ENCODE results near the gene PSD2.

Gene PSD2

DNA sequence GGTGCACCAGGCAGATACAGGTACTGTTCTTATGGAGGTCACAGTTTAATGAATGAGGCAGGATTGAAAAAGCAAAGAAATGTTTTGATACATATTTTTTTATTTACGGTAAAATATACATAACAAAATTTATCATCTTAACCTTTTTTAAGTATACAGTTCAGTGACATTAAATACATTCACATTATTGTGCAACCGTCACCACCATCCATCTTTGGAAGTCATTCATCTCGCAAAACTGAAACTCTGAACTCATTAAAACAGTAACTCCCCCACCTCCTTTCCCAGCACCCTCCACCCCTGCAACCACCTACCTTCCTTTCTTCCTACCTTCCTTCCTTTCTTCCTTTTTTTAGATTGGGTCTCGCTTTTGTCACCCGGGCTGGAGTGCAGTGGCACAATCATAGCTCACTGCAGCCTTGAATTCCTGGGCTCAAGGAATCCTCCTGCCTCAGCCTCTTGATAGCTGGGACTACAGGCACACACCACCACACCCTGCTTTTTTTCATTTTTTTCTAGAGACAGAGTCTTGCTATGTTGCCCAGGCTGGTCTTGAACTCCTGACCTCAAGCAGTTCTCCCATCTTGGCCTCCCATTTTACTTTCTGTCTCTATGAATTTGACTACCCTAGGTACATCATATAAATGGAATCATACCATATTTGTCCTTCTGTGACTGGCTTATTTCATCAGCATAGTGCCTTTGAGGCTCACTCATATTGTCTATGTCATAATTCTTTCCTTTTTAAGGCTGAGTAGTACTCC lies 22.5 kb upstream of the PSD2 start:
- Histone ChIP-seq H3K27me3 (ENCODE audit: control insufficient read depth in 5 of 5, insufficient read depth in 4 of 5, low read length in 5 of 5) (peaks cover 0 to 2% (median 0%) of the 10 kb centered on the region in 5 donors), H3K9me3 (ENCODE audit: control insufficient read depth in 5 of 5, low read length in 5 of 5) (no peaks in the 10 kb centered on the region), H3K4me1 (ENCODE audit: control insufficient read depth in 5 of 5, insufficient read depth in 5 of 5, low read length in 5 of 5) (peaks cover 3 to 48% (median 16%) of the 10 kb centered on the region in 5 donors), H3K9ac (ENCODE audit: low read length in 5 of 5) (no peak overlapping the region), H3K27ac (ENCODE audit: low read depth, low read length) (no peak overlapping the region), H3K4me3 (ENCODE audit: low read depth in 1 of 5, low read length in 5 of 5) (no peak overlapping the region), H3K36me3 (ENCODE audit: control insufficient read depth in 5 of 5, insufficient read depth in 5 of 5, low read length in 5 of 5) (no peaks in the 10 kb centered on the region)

DNA sequence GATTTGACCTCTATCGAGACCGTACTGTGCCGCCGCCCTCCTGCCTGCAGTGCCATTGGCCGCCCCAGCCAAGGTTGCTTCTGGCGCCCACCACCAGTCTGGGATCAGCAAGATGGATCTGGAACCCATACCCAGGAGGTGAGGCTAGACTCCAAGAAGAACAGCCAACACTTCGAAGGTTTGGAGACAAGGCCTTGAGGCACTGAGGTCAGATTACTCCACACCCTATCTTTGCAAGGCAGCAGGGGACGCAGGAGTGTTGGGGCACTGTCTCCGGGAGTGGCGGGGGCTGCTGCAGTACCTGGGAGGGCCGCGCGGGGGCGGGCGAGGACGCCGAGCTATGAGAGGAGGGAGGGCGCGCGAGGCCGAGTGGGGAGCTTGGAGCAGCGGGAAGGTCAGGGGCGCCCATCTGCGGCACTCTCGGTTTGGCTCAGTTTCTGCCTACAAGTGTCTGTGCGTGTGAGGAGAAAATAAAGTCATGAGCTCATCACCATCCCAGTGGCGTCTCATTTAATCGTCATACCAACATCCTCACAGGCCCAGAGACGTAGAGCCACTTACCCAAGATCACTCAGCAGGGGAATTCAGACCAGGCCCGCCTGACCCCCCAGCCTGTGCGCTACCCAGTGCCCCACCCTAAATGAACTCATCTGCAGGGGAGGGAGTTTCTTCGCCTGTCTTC lies 20.5 kb upstream of the PSD2 start:
- Histone ChIP-seq H3K4me3 (ENCODE audit: low read depth in 1 of 5, low read length in 5 of 5) (peak overlapping the region in 1 of 5 donors; percentile 24), H3K9ac (ENCODE audit: low read length in 5 of 5) (no peak overlapping the region), H3K27me3 (ENCODE audit: control insufficient read depth in 5 of 5, insufficient read depth in 4 of 5, low read length in 5 of 5) (peaks cover 0 to 2% (median 0%) of the 10 kb centered on the region in 5 donors)

GRCh38 chr5:139775872-139776271 lies 19.7 kb upstream of the PSD2 start:
- H3K9me3 ChIP-seq (ENCODE audit: control insufficient read depth in 5 of 5, low read length in 5 of 5): no peaks in the 10 kb centered on the region
- no peak overlapping the region for H3K4me3 ChIP-seq (ENCODE audit: low read depth in 1 of 5, low read length in 5 of 5)
- no peak overlapping the region for H3K27ac ChIP-seq (ENCODE audit: low read depth, low read length)
- H3K36me3 ChIP-seq (ENCODE audit: control insufficient read depth in 5 of 5, insufficient read depth in 5 of 5, low read length in 5 of 5): no peaks in the 10 kb centered on the region
- H3K9ac ChIP-seq (ENCODE audit: low read length in 5 of 5): no peak overlapping the region
- peaks cover 3 to 29% (median 6%) of the 10 kb centered on the region in 5 donors for H3K4me1 ChIP-seq (ENCODE audit: control insufficient read depth in 5 of 5, insufficient read depth in 5 of 5, low read length in 5 of 5)
- peaks cover 0 to 2% (median 0%) of the 10 kb centered on the region in 5 donors for H3K27me3 ChIP-seq (ENCODE audit: control insufficient read depth in 5 of 5, insufficient read depth in 4 of 5, low read length in 5 of 5)

More for the DNA sequence above, 20.5 kb upstream of the PSD2 start:
- no peak overlapping the region for H3K27ac ChIP-seq (ENCODE audit: low read depth, low read length)
- peaks cover 3 to 29% (median 6%) of the 10 kb centered on the region in 5 donors for H3K4me1 ChIP-seq (ENCODE audit: control insufficient read depth in 5 of 5, insufficient read depth in 5 of 5, low read length in 5 of 5)
- H3K9me3 ChIP-seq (ENCODE audit: control insufficient read depth in 5 of 5, low read length in 5 of 5): no peaks in the 10 kb centered on the region
- no peaks in the 10 kb centered on the region for H3K36me3 ChIP-seq (ENCODE audit: control insufficient read depth in 5 of 5, insufficient read depth in 5 of 5, low read length in 5 of 5)

DNA sequence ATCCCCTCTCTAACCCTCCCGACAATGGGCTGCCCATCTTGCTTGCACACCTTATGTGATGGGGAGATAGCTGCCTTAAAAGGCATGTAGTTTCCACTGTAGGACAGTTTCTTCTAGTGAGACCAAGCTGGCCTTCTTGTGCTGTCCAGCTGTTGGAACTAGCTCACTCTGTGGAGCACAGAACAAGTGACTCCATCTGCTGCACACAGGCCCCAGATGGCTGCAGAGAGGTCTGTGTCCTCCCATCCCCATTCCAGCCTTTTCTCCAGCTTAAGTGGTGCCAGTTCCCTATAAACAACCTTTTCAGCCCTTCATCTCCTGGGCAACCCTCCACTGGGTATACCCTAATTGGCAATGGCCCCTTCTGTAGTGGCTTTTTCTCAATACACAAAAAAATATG lies 18.7 kb upstream of the PSD2 start:
- Histone ChIP-seq H3K27ac (ENCODE audit: low read depth, low read length) (no peak overlapping the region), H3K27me3 (ENCODE audit: control insufficient read depth in 5 of 5, insufficient read depth in 4 of 5, low read length in 5 of 5) (peaks cover 0 to 2% (median 0%) of the 10 kb centered on the region in 5 donors), H3K4me1 (ENCODE audit: control insufficient read depth in 5 of 5, insufficient read depth in 5 of 5, low read length in 5 of 5) (peaks cover 3 to 25% (median 6%) of the 10 kb centered on the region in 5 donors), H3K4me3 (ENCODE audit: low read depth in 1 of 5, low read length in 5 of 5) (no peak overlapping the region), H3K9ac (ENCODE audit: low read length in 5 of 5) (no peak overlapping the region), H3K36me3 (ENCODE audit: control insufficient read depth in 5 of 5, insufficient read depth in 5 of 5, low read length in 5 of 5) (no peaks in the 10 kb centered on the region), H3K9me3 (ENCODE audit: control insufficient read depth in 5 of 5, low read length in 5 of 5) (no peaks in the 10 kb centered on the region)

DNA sequence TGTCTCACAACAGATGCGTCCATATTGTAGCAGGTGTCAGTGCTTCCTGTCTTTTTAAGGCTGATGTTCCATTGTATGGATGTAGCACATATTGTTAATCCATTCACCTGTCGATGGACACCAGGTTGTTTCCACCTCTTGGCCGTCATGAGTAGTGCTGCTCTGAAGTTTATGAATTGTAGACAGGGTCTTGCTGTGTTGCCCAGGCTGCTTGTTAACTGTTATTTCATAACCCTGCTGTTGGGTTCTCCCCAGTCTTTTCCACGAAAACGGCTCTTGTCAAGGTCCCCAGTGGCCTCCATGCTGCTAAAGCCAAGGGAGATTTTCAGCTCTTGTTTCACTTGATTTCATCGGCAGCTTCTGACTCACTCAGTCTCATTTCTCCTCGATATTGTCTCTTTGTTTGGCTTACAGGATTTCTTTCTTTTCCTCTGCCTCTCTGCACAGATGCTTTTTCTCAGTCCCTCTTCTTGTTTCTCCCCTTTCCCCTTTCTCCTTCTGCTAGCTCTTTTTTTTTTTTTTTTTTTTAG lies 12.1 kb upstream of the PSD2 start:
- Histone ChIP-seq H3K27me3 (ENCODE audit: control insufficient read depth in 5 of 5, insufficient read depth in 4 of 5, low read length in 5 of 5) (peaks cover 0 to 4% (median 0%) of the 10 kb centered on the region in 5 donors), H3K9me3 (ENCODE audit: control insufficient read depth in 5 of 5, low read length in 5 of 5) (no peaks in the 10 kb centered on the region), H3K4me1 (ENCODE audit: control insufficient read depth in 5 of 5, insufficient read depth in 5 of 5, low read length in 5 of 5) (peaks cover 2 to 13% (median 8%) of the 10 kb centered on the region in 5 donors), H3K4me3 (ENCODE audit: low read depth in 1 of 5, low read length in 5 of 5) (no peak overlapping the region), H3K36me3 (ENCODE audit: control insufficient read depth in 5 of 5, insufficient read depth in 5 of 5, low read length in 5 of 5) (no peaks in the 10 kb centered on the region), H3K27ac (ENCODE audit: low read depth, low read length) (no peak overlapping the region), H3K9ac (ENCODE audit: low read length in 5 of 5) (no peak overlapping the region)

DNA sequence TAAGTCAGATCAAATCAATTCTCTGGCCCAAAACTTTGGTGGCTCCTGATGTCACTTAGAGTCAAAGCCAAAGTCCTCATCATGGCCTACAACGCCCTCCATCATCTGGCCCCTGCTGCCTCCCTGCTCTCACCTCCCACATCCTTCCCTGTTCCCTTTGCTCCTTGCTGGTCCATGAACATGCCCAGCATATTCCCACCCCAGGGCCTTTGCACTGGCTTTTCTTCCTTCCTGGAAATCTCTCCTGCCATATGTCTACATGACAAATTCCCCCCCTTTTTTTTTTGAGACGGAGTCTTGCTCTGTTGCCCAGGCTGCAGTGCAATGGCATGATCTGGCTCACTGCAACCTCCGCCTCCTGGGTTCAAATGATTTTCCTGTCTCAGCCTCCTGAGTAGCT lies 11.1 kb upstream of the PSD2 start:
- Histone ChIP-seq H3K36me3 (ENCODE audit: control insufficient read depth in 5 of 5, insufficient read depth in 5 of 5, low read length in 5 of 5) (no peaks in the 10 kb centered on the region), H3K27ac (ENCODE audit: low read depth, low read length) (no peak overlapping the region), H3K9ac (ENCODE audit: low read length in 5 of 5) (no peak overlapping the region), H3K4me3 (ENCODE audit: low read depth in 1 of 5, low read length in 5 of 5) (no peak overlapping the region), H3K4me1 (ENCODE audit: control insufficient read depth in 5 of 5, insufficient read depth in 5 of 5, low read length in 5 of 5) (peaks cover 2 to 19% (median 11%) of the 10 kb centered on the region in 5 donors), H3K27me3 (ENCODE audit: control insufficient read depth in 5 of 5, insufficient read depth in 4 of 5, low read length in 5 of 5) (peaks cover 0 to 4% (median 0%) of the 10 kb centered on the region in 5 donors), H3K9me3 (ENCODE audit: control insufficient read depth in 5 of 5, low read length in 5 of 5) (no peaks in the 10 kb centered on the region)

- Histone ChIP-seq H3K9ac (ENCODE audit: low read length in 5 of 5) (no peak overlapping the region), H3K27me3 (ENCODE audit: control insufficient read depth in 5 of 5, insufficient read depth in 4 of 5, low read length in 5 of 5) (peaks cover 0 to 4% (median 0%) of the 10 kb centered on the region in 5 donors), H3K9me3 (ENCODE audit: control insufficient read depth in 5 of 5, low read length in 5 of 5) (no peaks in the 10 kb centered on the region), H3K27ac (ENCODE audit: low read depth, low read length) (peak overlapping the region; percentile 51), H3K4me1 (ENCODE audit: control insufficient read depth in 5 of 5, insufficient read depth in 5 of 5, low read length in 5 of 5) (peaks cover 2 to 19% (median 11%) of the 10 kb centered on the region in 5 donors), H3K36me3 (ENCODE audit: control insufficient read depth in 5 of 5, insufficient read depth in 5 of 5, low read length in 5 of 5) (no peaks in the 10 kb centered on the region), H3K4me3 (ENCODE audit: low read depth in 1 of 5, low read length in 5 of 5) (peak overlapping the region in 2 of 5 donors; percentile 82 to 87)
These were observed 8.4 kb upstream of the PSD2 start for GRCh38 chr5:139787257-139787567.

GRCh38 chr5:139787568-139788293 lies 7.9 kb upstream of the PSD2 start:
- Histone ChIP-seq H3K4me3 (ENCODE audit: low read depth in 1 of 5, low read length in 5 of 5) (peak overlapping the region; percentile 67 to 88 (median 82)), H3K27ac (ENCODE audit: low read depth, low read length) (peak overlapping the region; percentile 51), H3K4me1 (ENCODE audit: control insufficient read depth in 5 of 5, insufficient read depth in 5 of 5, low read length in 5 of 5) (peaks cover 2 to 19% (median 11%) of the 10 kb centered on the region in 5 donors), H3K9ac (ENCODE audit: low read length in 5 of 5) (peak overlapping the region in 4 of 5 donors; percentile 79 to 88 (median 82)), H3K9me3 (ENCODE audit: control insufficient read depth in 5 of 5, low read length in 5 of 5) (no peaks in the 10 kb centered on the region), H3K36me3 (ENCODE audit: control insufficient read depth in 5 of 5, insufficient read depth in 5 of 5, low read length in 5 of 5) (no peaks in the 10 kb centered on the region), H3K27me3 (ENCODE audit: control insufficient read depth in 5 of 5, insufficient read depth in 4 of 5, low read length in 5 of 5) (peaks cover 0 to 4% (median 0%) of the 10 kb centered on the region in 5 donors)

- H3K4me1 ChIP-seq (ENCODE audit: control insufficient read depth in 5 of 5, insufficient read depth in 5 of 5, low read length in 5 of 5): peaks cover 2 to 19% (median 11%) of the 10 kb centered on the region in 5 donors
- peaks cover 0 to 4% (median 0%) of the 10 kb centered on the region in 5 donors for H3K27me3 ChIP-seq (ENCODE audit: control insufficient read depth in 5 of 5, insufficient read depth in 4 of 5, low read length in 5 of 5)
- no peaks in the 10 kb centered on the region for H3K36me3 ChIP-seq (ENCODE audit: control insufficient read depth in 5 of 5, insufficient read depth in 5 of 5, low read length in 5 of 5)
- peak overlapping the region in 4 of 5 donors; percentile 53 to 83 (median 68) for H3K9ac ChIP-seq (ENCODE audit: low read length in 5 of 5)
- H3K27ac ChIP-seq (ENCODE audit: low read depth, low read length): peak overlapping the region; percentile 37
- H3K9me3 ChIP-seq (ENCODE audit: control insufficient read depth in 5 of 5, low read length in 5 of 5): no peaks in the 10 kb centered on the region
- peak overlapping the region in 4 of 5 donors; percentile 50 to 87 (median 68) for H3K4me3 ChIP-seq (ENCODE audit: low read depth in 1 of 5, low read length in 5 of 5)
These were observed 7.2 kb upstream of the PSD2 start for GRCh38 chr5:139788294-139788910.
